ENCODE data around the gene AHCYL2. TPM values are rescaled to one million over a fixed set of nuclear protein-coding genes. Genes with fewer than 3 reads are reported as not detected.
A peak's percentile ranks its signal among the peaks of the same experiment; 100 is the strongest.
"Not testable (repeated sequence)": the region's sequence is repeated elsewhere in the genome, so short reads cannot be mapped to it uniquely, and the experiment has no call there.

AHCYL2 gene
- total and polyA plus RNA-seq, 5 experiments from 2014 or later = 5.9 to 19.3 (median 10.6) TPM

- H3K27me3 Mint-ChIP-seq = peaks cover 26 to 49% (median 33%) of the 10 kb centered on the region in 5 donors
- no peak overlapping the region for H3K27ac Mint-ChIP-seq
- H3K4me1 Mint-ChIP-seq = peaks cover 15 to 24% (median 17%) of the 10 kb centered on the region in 4 donors
- no peaks in the 10 kb centered on the region for H3K9me3 Mint-ChIP-seq
- H3K36me3 Mint-ChIP-seq = no peaks in the 10 kb centered on the region
- DNase-seq (no peak), ATAC-seq (no peak)
- peak overlapping the region in 4 of 10 donors; percentile 2 to 49 (median 14) for H3K4me3 Mint-ChIP-seq
- POLR2A ChIA-PET = no interaction called here
These were observed 211.6 kb downstream of the AHCYL2 start for GRCh38 chr7:129436335-129436923.

GRCh38 chr7:129437190-129437589 is 212.4 kb downstream of the AHCYL2 start:
- DNase-seq = no peak
- Mint-ChIP-seq H3K36me3 (no peaks in the 10 kb centered on the region), H3K4me1 (peaks cover 15 to 24% (median 17%) of the 10 kb centered on the region in 4 donors), H3K9me3 (no peaks in the 10 kb centered on the region), H3K27ac (no peak overlapping the region), H3K27me3 (peaks cover 26 to 49% (median 32%) of the 10 kb centered on the region in 5 donors), H3K4me3 (no peak overlapping the region)
- POLR2A ChIA-PET = no interaction called here
- ATAC-seq = no peak

- no peak overlapping the region for H3K4me3 Mint-ChIP-seq
- peaks cover 18 to 37% (median 25%) of the 10 kb centered on the region in 5 donors for H3K27me3 Mint-ChIP-seq
- H3K36me3 Mint-ChIP-seq = no peaks in the 10 kb centered on the region
- DNase-seq (no peak), ATAC-seq (no peak)
- no peak overlapping the region for H3K27ac Mint-ChIP-seq
- H3K9me3 Mint-ChIP-seq = no peaks in the 10 kb centered on the region
- peaks cover 9 to 16% (median 10%) of the 10 kb centered on the region in 4 donors for H3K4me1 Mint-ChIP-seq
- POLR2A ChIA-PET = no interaction called here
These were observed 213.5 kb downstream of the AHCYL2 start for GRCh38 chr7:129438281-129438838.

- POLR2A ChIA-PET = interaction anchor here (0.6 to 1.2 kb wide), 2 partner anchors 14 to 26 kb away, joined by 3 read pairs; no protein-coding TSS in a partner anchor
- ATAC-seq = no peak
- Mint-ChIP-seq H3K27ac (no peak overlapping the region), H3K27me3 (peaks cover 17 to 36% (median 25%) of the 10 kb centered on the region in 5 donors), H3K4me1 (peaks cover 5 to 9% (median 8%) of the 10 kb centered on the region in 4 donors), H3K9me3 (no peaks in the 10 kb centered on the region), H3K36me3 (no peaks in the 10 kb centered on the region), H3K4me3 (no peak overlapping the region)
- no peak for DNase-seq
These were observed 214.2 kb downstream of the AHCYL2 start for GRCh38 chr7:129438839-129439651.

GRCh38 chr7:129439963-129440625 is 215.3 kb downstream of the AHCYL2 start:
- ATAC-seq (no peak), DNase-seq (no peak)
- H3K27ac Mint-ChIP-seq = peak overlapping the region in 1 of 10 donors; percentile 53
- peaks cover 15 to 31% (median 22%) of the 10 kb centered on the region in 5 donors for H3K27me3 Mint-ChIP-seq
- no peaks in the 10 kb centered on the region for H3K9me3 Mint-ChIP-seq
- no peak overlapping the region for H3K4me3 Mint-ChIP-seq
- H3K36me3 Mint-ChIP-seq = no peaks in the 10 kb centered on the region
- POLR2A ChIA-PET = interaction anchor here (0.6 to 1.2 kb wide), 2 partner anchors 13 to 27 kb away, joined by 3 read pairs; no protein-coding TSS in a partner anchor
- peaks cover 3 to 6% (median 4%) of the 10 kb centered on the region in 4 donors for H3K4me1 Mint-ChIP-seq

GRCh38 chr7:129443612-129444011 is 218.8 kb downstream of the AHCYL2 start:
- H3K36me3 Mint-ChIP-seq = peaks cover 0 to 8% (median 3%) of the 10 kb centered on the region in 3 donors
- POLR2A ChIA-PET = no interaction called here
- H3K27me3 Mint-ChIP-seq = peaks cover 0 to 14% (median 8%) of the 10 kb centered on the region in 5 donors
- H3K27ac Mint-ChIP-seq = no peak overlapping the region
- H3K4me3 Mint-ChIP-seq = no peak overlapping the region
- DNase-seq = no peak
- H3K4me1 Mint-ChIP-seq = no peaks in the 10 kb centered on the region
- ATAC-seq = no peak
- peaks cover 0 to 5% (median under 1%) of the 10 kb centered on the region in 9 donors for H3K9me3 Mint-ChIP-seq

GRCh38 chr7:129444776-129445175 is 219.9 kb downstream of the AHCYL2 start:
- not testable (repeated sequence) for H3K27me3 Mint-ChIP-seq

GRCh38 chr7:129446925-129447324 is 222.1 kb downstream of the AHCYL2 start:
- DNase-seq, H3K27ac Mint-ChIP-seq, H3K4me1 Mint-ChIP-seq, ATAC-seq, H3K27me3 Mint-ChIP-seq, H3K4me3 Mint-ChIP-seq, POLR2A ChIA-PET: not testable (repeated sequence)
- Mint-ChIP-seq H3K36me3 (peaks cover 0 to 20% (median 8%) of the 10 kb centered on the region in 3 donors), H3K9me3 (peaks cover 0 to 15% (median 10%) of the 10 kb centered on the region in 9 donors)

More at GRCh38 chr7:129444776-129445175, 219.9 kb downstream of the AHCYL2 start:
- H3K4me3 Mint-ChIP-seq, ATAC-seq, H3K27ac Mint-ChIP-seq, DNase-seq, H3K4me1 Mint-ChIP-seq: not testable (repeated sequence)
- Mint-ChIP-seq H3K9me3 (peaks cover 0 to 15% (median 8%) of the 10 kb centered on the region in 9 donors), H3K36me3 (peaks cover 0 to 20% (median 8%) of the 10 kb centered on the region in 3 donors)
- POLR2A ChIA-PET = interaction anchor here (1.0 kb wide), 1 partner anchor 10 kb away, joined by 3 read pairs; the partner anchor contains the start of gene STRIP2

- H3K27ac Mint-ChIP-seq, POLR2A ChIA-PET, ATAC-seq, H3K27me3 Mint-ChIP-seq, H3K4me1 Mint-ChIP-seq, DNase-seq, H3K4me3 Mint-ChIP-seq: not testable (repeated sequence)
- Mint-ChIP-seq H3K9me3 (peaks cover 0 to 15% (median 10%) of the 10 kb centered on the region in 9 donors), H3K36me3 (peaks cover 0 to 20% (median 8%) of the 10 kb centered on the region in 3 donors)
These were observed 222.6 kb downstream of the AHCYL2 start for GRCh38 chr7:129447445-129447844.

- ATAC-seq, POLR2A ChIA-PET, H3K27me3 Mint-ChIP-seq, H3K27ac Mint-ChIP-seq, DNase-seq, H3K4me1 Mint-ChIP-seq, H3K4me3 Mint-ChIP-seq: not testable (repeated sequence)
- peaks cover 0 to 15% (median 10%) of the 10 kb centered on the region in 9 donors for H3K9me3 Mint-ChIP-seq
- H3K36me3 Mint-ChIP-seq = peaks cover 0 to 20% (median 8%) of the 10 kb centered on the region in 3 donors
These were observed 223.8 kb downstream of the AHCYL2 start for GRCh38 chr7:129448608-129449007.

- H3K9me3 Mint-ChIP-seq = peaks cover 0 to 15% (median 10%) of the 10 kb centered on the region in 9 donors
- DNase-seq = no peak
- ATAC-seq = no peak
- peaks cover 0 to 20% (median 8%) of the 10 kb centered on the region in 3 donors for H3K36me3 Mint-ChIP-seq
- H3K27ac Mint-ChIP-seq = no peak overlapping the region
- peaks cover 0 to 2% (median under 1%) of the 10 kb centered on the region in 4 donors for H3K4me1 Mint-ChIP-seq
- no peaks in the 10 kb centered on the region for H3K27me3 Mint-ChIP-seq
- POLR2A ChIA-PET = no interaction called here
- no peak overlapping the region for H3K4me3 Mint-ChIP-seq
These were observed 225.5 kb downstream of the AHCYL2 start for GRCh38 chr7:129450295-129450694.

- POLR2A ChIA-PET = interaction anchor here (1.4 kb wide), 1 partner anchor 13 kb away, joined by 3 read pairs; no protein-coding TSS in a partner anchor
- Mint-ChIP-seq H3K4me3 (no peak overlapping the region), H3K4me1 (peaks cover 0 to 2% (median under 1%) of the 10 kb centered on the region in 4 donors), H3K27ac (no peak overlapping the region), H3K9me3 (peaks cover 0 to 15% (median 10%) of the 10 kb centered on the region in 9 donors), H3K27me3 (no peaks in the 10 kb centered on the region), H3K36me3 (peaks cover 0 to 14% (median 8%) of the 10 kb centered on the region in 3 donors)
- ATAC-seq = no peak
- no peak for DNase-seq
These were observed 227.9 kb downstream of the AHCYL2 start for GRCh38 chr7:129452589-129453231.
